GM19025 (cell line): ENCODE data around the gene CACNB2.

Experiments
- ATAC-seq: cut with Tn5 transposase; IDR thresholded peaks from one replicate; pipeline ENCODE4 v1.9.1; 2021; ENCODE audit warnings: mild to moderate bottlenecking, low read depth, moderate library complexity; ENCODE audit not compliant: unreplicated experiment

CACNB2 gene

DNA sequence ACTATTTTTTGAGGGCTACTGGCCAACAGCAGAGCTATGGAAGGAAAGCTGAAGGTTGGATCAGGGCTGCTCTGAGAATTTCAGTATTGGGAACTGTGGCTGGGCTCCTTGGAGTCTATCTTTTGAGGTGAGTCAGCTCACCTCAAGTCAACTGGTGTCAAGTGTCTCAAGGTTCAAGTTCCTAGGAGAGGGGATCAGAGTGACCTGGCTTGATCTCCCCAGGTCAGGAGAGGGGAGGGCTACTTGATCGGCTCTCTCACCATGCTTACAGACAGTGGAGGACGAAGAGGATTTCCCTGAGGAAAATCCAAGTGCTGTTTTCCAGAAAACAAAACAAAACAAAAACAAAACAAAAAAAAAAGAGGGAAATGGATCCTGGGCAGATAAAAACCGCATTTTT, 132.8 kb downstream of the CACNB2 start:
- no peak for ATAC-seq

GRCh38 chr10:18278181-18278580, 138.0 kb downstream of the CACNB2 start:
- no peak for ATAC-seq

GRCh38 chr10:18279173-18279572, 138.9 kb downstream of the CACNB2 start:
- ATAC-seq: no peak

GRCh38 chr10:18282094-18282493, 141.9 kb downstream of the CACNB2 start:
- no peak for ATAC-seq

- ATAC-seq: no peak
These were observed 150.6 kb downstream of the CACNB2 start for GRCh38 chr10:18290651-18291313.

GRCh38 chr10:18293536-18294510, 153.6 kb downstream of the CACNB2 start:
- peak; percentile 51 for ATAC-seq

DNA sequence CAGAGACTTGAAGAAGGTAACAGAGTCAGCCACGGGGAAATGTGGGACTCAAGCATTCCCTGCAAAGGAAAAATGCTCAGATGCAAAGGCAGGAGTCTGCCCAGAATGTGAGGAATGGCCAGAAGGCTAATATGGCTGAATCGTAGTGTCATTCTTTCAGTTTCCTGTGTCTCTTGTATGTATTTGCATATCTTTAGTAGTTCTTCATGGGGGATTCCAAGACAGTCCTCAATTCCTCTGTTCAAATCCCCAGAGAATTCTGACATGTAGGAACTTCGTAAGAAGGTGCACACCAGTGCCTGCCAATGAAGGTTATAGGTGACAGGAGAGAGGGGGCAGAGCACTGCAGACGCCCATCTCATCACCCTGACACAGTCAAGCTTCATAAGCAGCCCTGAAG, 154.4 kb downstream of the CACNB2 start:
- no peak for ATAC-seq

GRCh38 chr10:18297659-18298058, 157.4 kb downstream of the CACNB2 start:
- no peak for ATAC-seq

DNA sequence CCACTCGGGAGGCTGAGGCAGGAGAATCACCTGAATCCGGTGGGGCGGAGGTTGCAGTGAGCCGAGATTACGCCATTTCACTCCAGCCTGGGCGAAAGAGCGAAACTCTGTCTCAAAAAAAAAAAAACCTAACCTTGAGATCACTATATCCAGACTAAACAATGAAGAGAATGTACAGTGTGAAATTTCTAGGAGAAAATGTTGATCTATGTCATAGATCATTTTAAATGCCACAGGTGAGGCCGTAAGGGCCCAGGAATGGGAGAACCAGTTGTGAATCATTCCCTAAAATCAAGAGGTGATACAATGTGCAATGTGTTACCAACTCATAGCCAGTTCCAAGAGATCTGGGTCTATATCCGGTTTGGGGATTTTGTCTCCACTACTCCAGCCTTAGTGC, 158.0 kb downstream of the CACNB2 start:
- ATAC-seq: no peak

DNA sequence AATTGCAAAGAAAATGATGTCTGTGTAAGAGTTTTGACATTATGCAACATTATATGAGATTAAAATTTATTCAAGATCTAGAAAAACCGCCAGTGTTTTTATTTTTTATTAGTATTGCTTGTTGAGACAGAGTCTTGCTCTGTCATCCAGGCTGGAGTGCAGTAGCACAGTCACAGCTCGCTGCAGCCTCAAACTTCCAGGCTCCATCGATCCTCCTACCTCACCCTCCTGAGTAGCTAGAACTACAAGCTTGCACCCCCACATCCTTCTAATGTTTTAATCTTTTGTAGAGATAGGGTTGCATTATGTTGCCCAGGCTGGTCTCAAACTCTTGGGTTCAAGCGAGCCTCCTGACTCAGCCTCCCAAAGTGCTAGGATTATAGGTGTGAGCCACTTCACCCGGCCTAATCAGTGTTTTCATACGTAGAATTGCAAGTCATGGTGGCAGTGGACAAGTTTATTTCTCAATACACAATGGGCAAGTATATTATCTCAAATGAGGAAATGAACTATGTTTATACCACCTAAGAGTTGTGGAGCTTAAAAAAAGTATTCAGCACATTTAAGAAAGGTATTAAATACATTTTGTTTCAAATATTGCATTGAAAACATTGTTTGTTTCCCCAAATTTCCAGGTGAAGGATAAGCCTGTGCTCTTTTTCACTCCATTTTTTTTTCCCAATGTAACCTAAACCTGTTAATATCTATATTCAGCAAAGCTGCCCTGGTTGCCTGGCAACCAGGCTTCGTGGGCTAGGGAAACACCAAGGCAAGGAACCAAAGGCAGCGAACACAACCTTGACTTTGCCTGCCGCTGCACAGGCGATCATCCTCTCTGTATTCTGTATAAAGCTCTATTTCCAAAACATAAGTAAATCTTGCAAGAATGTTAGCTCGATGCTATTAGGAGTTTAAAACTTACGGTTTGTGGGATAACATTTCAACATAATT, 163.9 kb downstream of the CACNB2 start:
- ATAC-seq: no peak

DNA sequence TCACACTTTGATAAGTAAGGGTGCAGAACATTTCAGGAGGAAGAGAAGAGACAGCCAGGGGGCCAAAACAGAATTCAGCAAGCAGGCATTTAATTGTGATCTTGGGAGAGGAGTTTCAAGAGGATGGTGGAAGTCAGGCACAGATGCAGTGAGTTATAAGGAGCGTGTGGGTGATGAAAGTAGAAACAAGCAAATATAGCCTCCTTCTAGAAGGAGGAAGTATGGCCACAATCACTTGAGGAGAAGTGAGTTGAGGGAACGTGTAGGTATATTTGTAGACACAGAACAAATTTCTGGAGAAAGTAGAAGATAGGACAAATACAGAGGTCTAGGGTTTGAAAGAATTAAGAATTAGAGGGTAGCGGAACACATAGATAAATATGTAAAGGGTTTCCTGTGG, 165.8 kb downstream of the CACNB2 start:
- no peak for ATAC-seq

DNA sequence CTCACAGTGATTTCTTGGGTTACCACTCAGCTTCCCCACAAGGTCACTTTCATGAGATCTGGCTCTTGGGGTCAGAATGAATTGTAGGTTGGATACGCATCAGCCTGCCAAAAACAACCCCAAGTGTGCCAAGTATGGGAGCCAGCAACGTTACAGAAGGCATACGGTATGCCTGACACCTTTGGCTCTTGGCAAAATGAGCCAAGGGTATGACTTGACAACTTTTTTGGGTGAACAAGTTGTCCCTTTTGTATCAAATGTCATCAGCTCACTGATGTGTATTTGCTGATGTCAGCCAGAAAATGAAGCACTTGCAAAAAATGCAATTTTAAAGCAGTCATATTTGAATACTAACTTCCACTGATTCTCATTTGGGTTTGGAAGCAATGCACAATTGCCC, 168.4 kb downstream of the CACNB2 start:
- ATAC-seq: no peak

DNA sequence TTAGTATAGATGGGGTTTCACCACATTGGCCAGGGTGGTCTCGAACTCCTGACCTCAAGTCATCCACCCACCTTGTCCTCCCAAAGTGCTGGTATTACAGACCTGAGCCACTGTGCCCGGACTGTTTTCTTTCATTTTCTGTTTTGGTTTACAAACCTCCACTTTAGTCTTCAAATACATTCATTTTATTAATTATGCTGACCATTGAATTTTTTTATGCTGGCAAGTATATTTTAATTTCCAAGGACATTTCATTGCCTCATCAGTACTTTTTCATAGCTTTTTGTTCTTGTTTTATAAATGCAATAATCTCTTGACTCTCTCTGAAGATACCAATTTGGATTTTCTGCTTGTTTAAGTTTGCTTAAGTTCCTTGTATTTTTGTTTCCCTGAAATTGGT, 170.5 kb downstream of the CACNB2 start:
- ATAC-seq: no peak

- peak; percentile 84 for ATAC-seq
These were observed 172.3 kb downstream of the CACNB2 start for GRCh38 chr10:18312374-18313139.

DNA sequence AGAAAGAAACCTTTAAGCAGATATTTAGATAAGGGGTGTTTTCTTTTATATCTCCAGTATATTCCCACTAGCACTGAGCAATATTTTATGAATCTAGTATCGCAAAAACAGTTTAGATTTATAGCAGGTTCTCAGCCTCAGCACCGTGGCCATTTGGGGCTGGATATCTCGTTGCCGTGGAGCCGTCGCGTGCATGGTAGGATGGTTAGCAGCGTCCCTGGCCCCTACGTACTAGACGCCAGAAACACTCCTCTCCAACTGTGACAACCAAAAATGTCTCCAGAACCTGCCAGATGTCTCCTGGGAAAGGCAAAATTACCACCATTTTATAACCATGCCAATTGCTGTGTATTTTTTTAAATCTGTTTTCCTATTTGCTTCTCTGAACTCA, 172.9 kb downstream of the CACNB2 start:
- no peak for ATAC-seq

- ATAC-seq: no peak
These were observed 173.4 kb downstream of the CACNB2 start for GRCh38 chr10:18313626-18314025.

GRCh38 chr10:18319628-18320027, 179.4 kb downstream of the CACNB2 start:
- ATAC-seq: no peak

- ATAC-seq: no peak
These were observed 181.1 kb downstream of the CACNB2 start for GRCh38 chr10:18321371-18321770.

DNA sequence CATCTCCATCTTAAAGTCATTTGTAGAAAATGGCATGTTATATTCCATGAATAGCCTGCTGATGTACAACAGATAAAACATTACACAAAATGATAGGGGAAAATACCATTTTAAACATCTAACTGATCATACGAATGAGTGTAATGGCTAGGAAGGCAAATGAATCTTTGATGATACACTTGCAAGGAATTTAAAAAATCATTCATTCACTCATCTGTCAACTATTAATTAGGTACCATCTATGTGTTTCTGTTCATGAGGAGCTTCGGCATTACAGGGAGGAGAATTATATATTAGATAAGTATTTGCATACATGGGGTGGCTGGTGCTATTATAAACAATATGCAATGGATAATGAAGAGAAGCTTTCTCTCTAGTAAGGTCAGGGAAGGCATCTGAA, 183.7 kb downstream of the CACNB2 start:
- ATAC-seq: no peak

DNA sequence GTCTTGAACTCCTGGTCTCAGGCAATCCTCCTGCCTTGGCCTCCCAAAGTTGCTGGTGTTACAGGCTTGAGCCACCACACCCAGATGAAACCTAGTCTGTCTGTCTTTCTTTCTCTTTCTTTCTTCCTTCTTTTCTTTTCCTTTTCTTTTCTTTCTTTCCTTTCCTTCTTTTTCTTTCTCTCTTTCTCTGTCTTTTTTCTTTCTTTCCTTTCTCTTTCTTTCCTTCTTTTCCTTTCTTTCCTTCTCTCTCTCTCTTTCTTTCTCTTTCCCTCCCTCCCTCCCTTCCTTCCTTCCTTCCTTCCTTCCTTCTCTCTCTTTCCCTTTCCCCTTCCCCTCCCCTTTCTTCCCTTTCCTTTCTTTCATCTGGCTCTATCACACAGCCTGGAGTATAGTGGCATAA, 185.2 kb downstream of the CACNB2 start:
- no peak for ATAC-seq
